Stimulated activated CD4-positive, alpha-beta T cell treated with anti-CD3 and anti-CD28 coated beads, Interleukin-15, amount 100 ng/mL, for 48 hours (primary cell): Measurements from ENCODE around the gene PAEP.
"Not testable (repeated sequence)": the region's sequence is repeated elsewhere in the genome, so short reads cannot be mapped to it uniquely, and the experiment has no call there.

Experiments used
- DNase-seq, 2 donors: peaks; one replicate each; pipeline ENCODE4 v3.0.0-alpha.2; 2020; ENCODE audit warnings: low read depth in 2 of 2

Gene PAEP

GRCh38 chr9:135561391-135562234 lies at the start of gene PAEP:
Gene PAEP, plus strand, starts transcription at chr9:135561756.
- DNase-seq: no peak

GRCh38 chr9:135512241-135512603 lies 49.3 kb upstream of the PAEP start:
- no peak for DNase-seq

- no peak for DNase-seq
Measured at GRCh38 chr9:135512904-135513303, 48.7 kb upstream of the PAEP start.

- no peak for DNase-seq
Measured at GRCh38 chr9:135513351-135513846, 48.2 kb upstream of the PAEP start.

GRCh38 chr9:135513906-135514305 lies 47.6 kb upstream of the PAEP start:
- not testable (repeated sequence) for DNase-seq

GRCh38 chr9:135514342-135515082 lies 47.0 kb upstream of the PAEP start:
- no peak for DNase-seq

- DNase-seq: no peak
Measured at GRCh38 chr9:135515083-135515951, 46.2 kb upstream of the PAEP start.

- DNase-seq: no peak
Measured at GRCh38 chr9:135516132-135516860, 45.3 kb upstream of the PAEP start.

GRCh38 chr9:135517407-135517822 lies 44.1 kb upstream of the PAEP start:
- no peak for DNase-seq

- DNase-seq: no peak
Measured at GRCh38 chr9:135519179-135519971, 42.2 kb upstream of the PAEP start.

GRCh38 chr9:135520916-135521607 lies 40.5 kb upstream of the PAEP start, which contains the start of gene LCN1:
Gene LCN1, plus strand, starts transcription at chr9:135521440. Its CDS starts 58 bp downstream, at chr9:135521498.
- DNase-seq: no peak

- DNase-seq: no peak
Measured at GRCh38 chr9:135521608-135522095, 39.9 kb upstream of the PAEP start.

GRCh38 chr9:135522137-135522877 lies 39.2 kb upstream of the PAEP start:
- DNase-seq: no peak

- DNase-seq: no peak
Measured at GRCh38 chr9:135522931-135523330, 38.6 kb upstream of the PAEP start.

GRCh38 chr9:135523521-135524129 lies 37.9 kb upstream of the PAEP start:
- DNase-seq: no peak

GRCh38 chr9:135524130-135524861 lies 37.3 kb upstream of the PAEP start:
- DNase-seq: no peak

- DNase-seq: no peak
Measured at GRCh38 chr9:135525241-135526088, 36.1 kb upstream of the PAEP start.
